RWPE2 (cell line): ENCODE results near the gene GPR137B.
A peak's percentile ranks its signal among the peaks of the same experiment; 100 is the strongest.
"Not testable (repeated sequence)": the region's sequence is repeated elsewhere in the genome, so short reads cannot be mapped to it uniquely, and the experiment has no call there.

Experiments
- ATAC-seq: fragments of 200-7000 bp; cut with Tn5 transposase; 3 replicates; pipeline ENCODE4 v1.9.1; 2021; ENCODE audit warnings: low read depth
- DNase-seq: peaks from one replicate; pipeline ENCODE4 v3.0.0-alpha.2; 2020; ENCODE audit warnings: low spot score
- H3K27ac ChIP-seq: fragments of 450-650 bp; 2 replicates; pipeline ENCODE4 v1.5.1; 2017; ENCODE audit warnings: mild to moderate bottlenecking; ENCODE audit not compliant: poor library complexity, severe bottlenecking
- H3K27me3 ChIP-seq: fragments of 250-450 bp; sonication (Bioruptor Pico); 2 replicates; pipeline ENCODE4 v1.5.1; 2021; ENCODE audit warnings: mild to moderate bottlenecking, moderate library complexity; ENCODE audit not compliant: insufficient read depth, poor library complexity, severe bottlenecking
- H3K36me3 ChIP-seq: fragments of 250-450 bp; sonication (Bioruptor Pico); 2 replicates; pipeline ENCODE4 v1.5.1; 2020; ENCODE audit warnings: low read depth, mild to moderate bottlenecking, moderate library complexity
- H3K4me1 ChIP-seq: fragments of 250-450 bp; sonication (Bioruptor Pico); 2 replicates; pipeline ENCODE4 v1.5.1; 2021; ENCODE audit warnings: mild to moderate bottlenecking, moderate library complexity; ENCODE audit not compliant: insufficient read depth, poor library complexity, severe bottlenecking
- H3K4me3 ChIP-seq: fragments of 250-450 bp; sonication (Bioruptor Pico); 2 replicates; pipeline ENCODE4 v1.5.1; 2021; ENCODE audit warnings: mild to moderate bottlenecking, moderate library complexity; ENCODE audit not compliant: severe bottlenecking
- H3K9me3 ChIP-seq: fragments of 250-450 bp; sonication (Bioruptor Pico); 2 replicates; pipeline ENCODE4 v1.5.1; 2021; ENCODE audit warnings: mild to moderate bottlenecking, moderate library complexity; ENCODE audit not compliant: severe bottlenecking
- CTCF ChIP-seq: fragments of 450-650 bp; IDR thresholded peaks from one replicate; pipeline ENCODE4 v1.5.1; 2017; ENCODE audit warnings: mild to moderate bottlenecking, moderate library complexity; ENCODE audit not compliant: poor library complexity, severe bottlenecking

GPR137B gene

GRCh38 chr1:236142253-236143103 is at the start of gene GPR137B:
Gene GPR137B, plus strand, starts transcription at chr1:236142539. Its CDS starts 84 bp downstream, at chr1:236142623.
- H3K27ac ChIP-seq, result no peak within 1 kb of the TSS
- DNase-seq (no peak), ATAC-seq (peak; percentile 54)
- no peaks in the 10 kb centered on the region for H3K9me3 ChIP-seq
- H3K27me3 ChIP-seq, result no peaks in the 10 kb centered on the region
- peak within 1 kb of the TSS; percentile 86 for H3K4me3 ChIP-seq
- no peaks in the 10 kb centered on the region for H3K36me3 ChIP-seq
- H3K4me1 ChIP-seq, result no peaks in the 10 kb centered on the region
- no peak for TF ChIP-seq CTCF

- no peak for DNase-seq
- no peak overlapping the region for H3K4me3 ChIP-seq
- H3K36me3 ChIP-seq, result no peaks in the 10 kb centered on the region
- H3K27ac ChIP-seq, result no peak overlapping the region
- no peak for TF ChIP-seq CTCF
- no peaks in the 10 kb centered on the region for H3K27me3 ChIP-seq
- peaks cover 3% of the 10 kb centered on the region for H3K9me3 ChIP-seq
- no peaks in the 10 kb centered on the region for H3K4me1 ChIP-seq
- no peak for ATAC-seq
These were observed 49.4 kb upstream of the GPR137B start for GRCh38 chr1:236092899-236093298.

GRCh38 chr1:236095705-236096520 is 46.4 kb upstream of the GPR137B start:
- H3K36me3 ChIP-seq, result no peaks in the 10 kb centered on the region
- peaks cover 3% of the 10 kb centered on the region for H3K9me3 ChIP-seq
- no peak for TF ChIP-seq CTCF
- no peaks in the 10 kb centered on the region for H3K4me1 ChIP-seq
- H3K27me3 ChIP-seq, result no peaks in the 10 kb centered on the region
- DNase-seq (no peak), ATAC-seq (no peak)
- no peak overlapping the region for H3K27ac ChIP-seq
- H3K4me3 ChIP-seq, result no peak overlapping the region

- H3K27me3 ChIP-seq, H3K4me1 ChIP-seq, H3K27ac ChIP-seq, H3K36me3 ChIP-seq, H3K4me3 ChIP-seq, H3K9me3 ChIP-seq, ATAC-seq: not testable (repeated sequence)
- DNase-seq, result peak; percentile 97
These were observed 45.5 kb upstream of the GPR137B start for GRCh38 chr1:236096660-236097482.

- Histone ChIP-seq H3K27me3 (no peaks in the 10 kb centered on the region), H3K36me3 (no peaks in the 10 kb centered on the region), H3K9me3 (peaks cover 3% of the 10 kb centered on the region), H3K27ac (no peak overlapping the region), H3K4me1 (no peaks in the 10 kb centered on the region), H3K4me3 (no peak overlapping the region)
- TF ChIP-seq CTCF, result no peak
- no peak for ATAC-seq
- DNase-seq, result no peak
These were observed 44.1 kb upstream of the GPR137B start for GRCh38 chr1:236098267-236098666.
